ENCODE data around the gene SMG9.
"Not testable (repeated sequence)": the region's sequence is repeated elsewhere in the genome, so short reads cannot be mapped to it uniquely, and the experiment has no call there.

SMG9 gene

GRCh38 chr19:43687660-43687997 lies 67.1 kb downstream of the SMG9 start:
- no peak for DNase-seq

- DNase-seq: no peak
Observed at GRCh38 chr19:43684326-43684725, 70.4 kb downstream of the SMG9 start.

- no peak for DNase-seq
Observed at GRCh38 chr19:43683905-43684304, 70.9 kb downstream of the SMG9 start.

- no peak for DNase-seq
Observed at GRCh38 chr19:43682824-43683661, 71.7 kb downstream of the SMG9 start.

- not testable (repeated sequence) for DNase-seq
Observed at GRCh38 chr19:43682269-43682668, 72.5 kb downstream of the SMG9 start.

- no peak for DNase-seq
Observed at GRCh38 chr19:43681821-43682220, 72.9 kb downstream of the SMG9 start.

GRCh38 chr19:43678512-43679261 lies 76.1 kb downstream of the SMG9 start:
- no peak for DNase-seq

All from activated CD4-positive, CD25-positive, alpha-beta regulatory T cell (primary cell).